Raji (cell line): ENCODE measurements around the gene VTI1A.

Source experiments
- POLR2A ChIP-seq: IDR thresholded peaks from 2 replicates; pipeline ENCODE4 v1.6.1; 2011; ENCODE audit warnings: low read depth, low read length, control low read depth; ENCODE audit not compliant: insufficient read depth

The VTI1A gene

GRCh38 chr10:112490545-112490944 is 43.5 kb downstream of the VTI1A start:
- no peak for TF ChIP-seq POLR2A

- TF ChIP-seq POLR2A = no peak
Measured at GRCh38 chr10:112491144-112491543, 44.1 kb downstream of the VTI1A start.

GRCh38 chr10:112492736-112493135 is 45.7 kb downstream of the VTI1A start:
- TF ChIP-seq POLR2A = no peak

GRCh38 chr10:112497347-112497950 is 50.4 kb downstream of the VTI1A start:
- TF ChIP-seq POLR2A = no peak

GRCh38 chr10:112498806-112499205 is 51.8 kb downstream of the VTI1A start:
- no peak for TF ChIP-seq POLR2A

GRCh38 chr10:112502536-112502935 is 55.5 kb downstream of the VTI1A start:
- no peak for TF ChIP-seq POLR2A

- no peak for TF ChIP-seq POLR2A
Measured at GRCh38 chr10:112503643-112504042, 56.6 kb downstream of the VTI1A start.

GRCh38 chr10:112507046-112507445 is 60.0 kb downstream of the VTI1A start:
- no peak for TF ChIP-seq POLR2A

GRCh38 chr10:112507988-112508387 is 61.0 kb downstream of the VTI1A start:
- TF ChIP-seq POLR2A = no peak

GRCh38 chr10:112509558-112510291 is 62.7 kb downstream of the VTI1A start:
- no peak for TF ChIP-seq POLR2A

GRCh38 chr10:112510384-112510783 is 63.4 kb downstream of the VTI1A start:
- no peak for TF ChIP-seq POLR2A

- no peak for TF ChIP-seq POLR2A
Measured at GRCh38 chr10:112512294-112512693, 65.3 kb downstream of the VTI1A start.

GRCh38 chr10:112515126-112515525 is 68.1 kb downstream of the VTI1A start:
- TF ChIP-seq POLR2A = no peak

GRCh38 chr10:112515852-112516251 is 68.8 kb downstream of the VTI1A start:
- no peak for TF ChIP-seq POLR2A

- TF ChIP-seq POLR2A = no peak
Measured at GRCh38 chr10:112517451-112517862, 70.4 kb downstream of the VTI1A start.

- TF ChIP-seq POLR2A = no peak
Measured at GRCh38 chr10:112519133-112519761, 72.2 kb downstream of the VTI1A start.
